Upper lobe of left lung (tissue), 4 donors: ENCODE results near the gene HOXC6.

Experiments used
- EP300 ChIP-seq, 4 donors: sonication (generic); formaldehyde crosslinking; IDR thresholded peaks; one replicate each; pipeline ENCODE4 v1.5.1; 2017; ENCODE audit warnings: antibody characterized with exemption in 4 of 4, control low read depth in 2 of 4
- POLR2A ChIP-seq, 4 donors: fragments of 450-650 bp; IDR thresholded peaks; one replicate each; pipeline ENCODE4 v1.5.1; 2016 to 2017; ENCODE audit warnings: antibody characterized with exemption in 4 of 4, mild to moderate bottlenecking in 2 of 4
- POLR2AphosphoS5 ChIP-seq, 2 donors: sonication (generic); formaldehyde crosslinking; IDR thresholded peaks; one replicate each; pipeline ENCODE4 v1.5.1; 2017; ENCODE audit warnings: antibody characterized with exemption in 2 of 2
- TF ChIP-seq, protein P1 (sequence below), 6 experiments: fragments of 450-650 bp in 4 of 6; fragments of 200-600 bp in 2 of 6; sonication (generic) in 2 of 6; IDR thresholded peaks; one replicate each; pipeline ENCODE4 v1.5.1; 2016 to 2019; ENCODE audit warnings: antibody characterized with exemption in 6 of 6

GRCh38 chr12:54075974-54076373, 47.7 kb downstream of the HOXC6 start:
- TF ChIP-seq, protein P1, sequence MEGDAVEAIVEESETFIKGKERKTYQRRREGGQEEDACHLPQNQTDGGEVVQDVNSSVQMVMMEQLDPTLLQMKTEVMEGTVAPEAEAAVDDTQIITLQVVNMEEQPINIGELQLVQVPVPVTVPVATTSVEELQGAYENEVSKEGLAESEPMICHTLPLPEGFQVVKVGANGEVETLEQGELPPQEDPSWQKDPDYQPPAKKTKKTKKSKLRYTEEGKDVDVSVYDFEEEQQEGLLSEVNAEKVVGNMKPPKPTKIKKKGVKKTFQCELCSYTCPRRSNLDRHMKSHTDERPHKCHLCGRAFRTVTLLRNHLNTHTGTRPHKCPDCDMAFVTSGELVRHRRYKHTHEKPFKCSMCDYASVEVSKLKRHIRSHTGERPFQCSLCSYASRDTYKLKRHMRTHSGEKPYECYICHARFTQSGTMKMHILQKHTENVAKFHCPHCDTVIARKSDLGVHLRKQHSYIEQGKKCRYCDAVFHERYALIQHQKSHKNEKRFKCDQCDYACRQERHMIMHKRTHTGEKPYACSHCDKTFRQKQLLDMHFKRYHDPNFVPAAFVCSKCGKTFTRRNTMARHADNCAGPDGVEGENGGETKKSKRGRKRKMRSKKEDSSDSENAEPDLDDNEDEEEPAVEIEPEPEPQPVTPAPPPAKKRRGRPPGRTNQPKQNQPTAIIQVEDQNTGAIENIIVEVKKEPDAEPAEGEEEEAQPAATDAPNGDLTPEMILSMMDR (IDR thresholded peaks at IDR 0.05) = no peak
- TF ChIP-seq POLR2A (IDR thresholded peaks at IDR 0.05) (no peak), POLR2AphosphoS5 (IDR thresholded peaks at IDR 0.05) (no peak), EP300 (IDR thresholded peaks at IDR 0.05) (no peak)
